Measurements from ENCODE around the gene DLGAP1.

DNA sequence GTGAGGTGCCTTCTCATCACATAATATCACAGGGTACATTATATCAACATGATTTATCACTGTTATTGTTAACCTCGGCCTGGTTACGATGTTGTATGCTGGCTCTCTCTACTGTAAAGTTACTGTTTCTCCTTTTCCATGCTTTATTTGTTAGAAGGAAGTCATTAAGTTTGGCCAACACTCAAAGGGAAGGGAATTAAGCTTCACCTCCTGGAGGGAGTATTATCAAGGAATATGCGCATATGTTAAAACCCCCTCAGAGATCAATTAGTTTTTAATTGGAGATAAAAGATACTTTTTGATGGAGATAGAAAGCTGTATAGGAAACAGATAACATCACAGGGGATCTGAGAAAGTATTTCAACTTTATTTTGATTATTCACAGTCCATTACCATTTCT lies 221.6 kb downstream of the DLGAP1 start:
- TF ChIP-seq, protein P1, sequence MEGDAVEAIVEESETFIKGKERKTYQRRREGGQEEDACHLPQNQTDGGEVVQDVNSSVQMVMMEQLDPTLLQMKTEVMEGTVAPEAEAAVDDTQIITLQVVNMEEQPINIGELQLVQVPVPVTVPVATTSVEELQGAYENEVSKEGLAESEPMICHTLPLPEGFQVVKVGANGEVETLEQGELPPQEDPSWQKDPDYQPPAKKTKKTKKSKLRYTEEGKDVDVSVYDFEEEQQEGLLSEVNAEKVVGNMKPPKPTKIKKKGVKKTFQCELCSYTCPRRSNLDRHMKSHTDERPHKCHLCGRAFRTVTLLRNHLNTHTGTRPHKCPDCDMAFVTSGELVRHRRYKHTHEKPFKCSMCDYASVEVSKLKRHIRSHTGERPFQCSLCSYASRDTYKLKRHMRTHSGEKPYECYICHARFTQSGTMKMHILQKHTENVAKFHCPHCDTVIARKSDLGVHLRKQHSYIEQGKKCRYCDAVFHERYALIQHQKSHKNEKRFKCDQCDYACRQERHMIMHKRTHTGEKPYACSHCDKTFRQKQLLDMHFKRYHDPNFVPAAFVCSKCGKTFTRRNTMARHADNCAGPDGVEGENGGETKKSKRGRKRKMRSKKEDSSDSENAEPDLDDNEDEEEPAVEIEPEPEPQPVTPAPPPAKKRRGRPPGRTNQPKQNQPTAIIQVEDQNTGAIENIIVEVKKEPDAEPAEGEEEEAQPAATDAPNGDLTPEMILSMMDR (conservative IDR thresholded peaks at IDR 0.05; ENCODE audit: low read depth, low read length), result no peak
- TF ChIP-seq RAD21 (IDR thresholded peaks at IDR 0.05; ENCODE audit: low read length) (no peak), POLR2A (IDR thresholded peaks at IDR 0.05; ENCODE audit: low read depth, low read length) (no peak), RCOR1 (IDR thresholded peaks at IDR 0.05; ENCODE audit: insufficient replicate concordance, low read length) (no peak), RFX5 (IDR thresholded peaks at IDR 0.05; ENCODE audit: low read depth, low read length) (no peak)
